Pancreas (tissue), 10 donors: Measurements from ENCODE around the gene PPP1R26. TPM values are rescaled to one million over a fixed set of nuclear protein-coding genes. Genes with fewer than 3 reads are reported as not detected.

Experiments used
- ATAC-seq, 4 donors: fragments of 200-7000 bp; cut with Tn5 transposase; one replicate each; pipeline versions ENCODE4 v1.8.0 to v1.9.1; 2020; ENCODE audit warnings: mild to moderate bottlenecking in 4 of 4, moderate library complexity in 4 of 4
- DNase-seq, 6 donors: peaks; one replicate each; pipeline ENCODE4 v3.0.0-alpha.2; 2020
- FAIRE-seq: peaks from 2 replicates; lab custom pipeline; 2012; peaks lifted over from hg19 to GRCh38; lab: Jason Lieb, UNC
- H3K27ac ChIP-seq, 4 donors: fragments of 200-600 bp; sonication (generic); 1 replicate in 3 of 4; 2 replicates in 1 of 4; pipeline versions ENCODE4 v1.5.0 to v1.8.0; 2020
- H3K27me3 ChIP-seq, 4 donors: fragments of 200-600 bp; one replicate each; pipeline ENCODE4 v1.8.0; 2021
- H3K36me3 ChIP-seq, 3 donors: fragments of 200-600 bp; sonication (generic) in 1 of 3; one replicate each; pipeline versions ENCODE4 v1.5.0 to v1.8.0; 2020 to 2021
- H3K4me1 ChIP-seq, 3 donors: fragments of 200-600 bp; one replicate each; pipeline ENCODE4 v1.8.0; 2021
- H3K4me3 ChIP-seq, 4 donors: fragments of 200-600 bp; sonication (generic) in 2 of 4; one replicate each; pipeline versions ENCODE4 v1.5.0 to v1.8.0; 2020 to 2021
- H3K9me3 ChIP-seq, 4 donors: fragments of 200-600 bp; one replicate each; pipeline ENCODE4 v1.8.0; 2021
- CTCF ChIP-seq, 4 donors: fragments of 200-600 bp; sonication (generic) in 3 of 4; IDR thresholded peaks; one replicate each; pipeline versions ENCODE4 v1.5.0 to v1.8.0; 2021; ENCODE audit warnings: antibody characterized with exemption in 4 of 4
- WGBS, 2 donors: extraction: QIAGEN DNeasy Blood & Tissue Kit; methylation state at CpG; one replicate each; pipeline ENCODE4 v1.1.7; 2013; 5-methylcytosine and 5-hydroxymethylcytosine counted together
- intact Hi-C, 3 donors: fragments of 100-400 bp; cut with DNase I; formaldehyde crosslinking; loops; one replicate each; pipeline versions ENCODE4 v1.11.1 to v1.14.2; 2022
- polyA plus RNA-seq, 2 donors: library from polyadenylated mRNA; stranded (reverse); fragments of 200-250 nt; gene quantifications; one replicate each; pipeline ENCODE4 v1.2.3, GENCODE V29; 2013
- total RNA-seq, 6 donors: library from RNA; stranded (reverse); fragmentation: NEBNext Ultra II Directional in 4 of 6; extraction: Animal tissue kit (Norgen Biotek cat#: 25700) in 4 of 6; gene quantifications; one replicate each; pipeline versions ENCODE4 v1.2.1 to v1.2.4, GENCODE V29; 2021 to 2023
- donor health status: healthy with polysubstance abuse.
- donor health status: DM: no; HTN: no; CAD: no; lungs with moderate emphysema.
- donor health status: DM: no; HTN: no; CAD: no.
- donor health status: control.
- donor health status: control.
- donor health status: Bipolar disorder and iron deficiency.
- donor health status: DM: yes; HTN: yes; CAD: no.
- donor health status: DM: no; HTN: no; CAD: no.
- donor health status: DM: no; HTN: no; CAD: no.
- donor health status: DM: yes; HTN: yes; CAD: no.

PPP1R26 gene
- total and polyA plus RNA-seq, 8 donors: 9.4 to 20.0 (median 12.4) TPM

- 91 to 97% methylated on average over 7 of the region's 7 CpGs for WGBS, 2 donors
- intact Hi-C loops: no loop called here
- FAIRE-seq: no peak
- no peaks in the 10 kb centered on the region for H3K36me3 ChIP-seq
- no peak for ATAC-seq
- no peak overlapping the region for H3K27ac ChIP-seq
- H3K4me3 ChIP-seq: no peak overlapping the region
- no peaks in the 10 kb centered on the region for H3K4me1 ChIP-seq
- DNase-seq: no peak
- no peaks in the 10 kb centered on the region for H3K27me3 ChIP-seq
- H3K9me3 ChIP-seq: no peaks in the 10 kb centered on the region
- TF ChIP-seq CTCF (IDR thresholded peaks at IDR 0.05): no peak
Measured at GRCh38 chr9:135464181-135464580, 15.4 kb upstream of the PPP1R26 start.

- Histone ChIP-seq H3K36me3 (no peaks in the 10 kb centered on the region), H3K27me3 (no peaks in the 10 kb centered on the region), H3K4me1 (no peaks in the 10 kb centered on the region), H3K4me3 (no peak overlapping the region), H3K27ac (no peak overlapping the region), H3K9me3 (no peaks in the 10 kb centered on the region)
- ATAC-seq: no peak
- no peak for TF ChIP-seq CTCF (IDR thresholded peaks at IDR 0.05)
- 62 to 66% methylated on average over 16 of the region's 16 CpGs for WGBS, 2 donors
- FAIRE-seq: no peak
- intact Hi-C loops: no loop called here
- peak in 1 of 6 donors; percentile 5 for DNase-seq
Measured at GRCh38 chr9:135468854-135469521, 10.6 kb upstream of the PPP1R26 start.

- WGBS, 2 donors: 73 to 75% methylated on average over 23 of the region's 23 CpGs
- ATAC-seq (no peak), DNase-seq (peak in 1 of 6 donors; percentile 26), FAIRE-seq (no peak)
- H3K36me3 ChIP-seq: no peaks in the 10 kb centered on the region
- no peaks in the 10 kb centered on the region for H3K4me1 ChIP-seq
- no peaks in the 10 kb centered on the region for H3K27me3 ChIP-seq
- H3K9me3 ChIP-seq: no peaks in the 10 kb centered on the region
- no peak overlapping the region for H3K27ac ChIP-seq
- TF ChIP-seq CTCF (IDR thresholded peaks at IDR 0.05): no peak
- intact Hi-C loops: no loop called here
- no peak overlapping the region for H3K4me3 ChIP-seq
Measured at GRCh38 chr9:135471791-135472640, 7.6 kb upstream of the PPP1R26 start.

DNA sequence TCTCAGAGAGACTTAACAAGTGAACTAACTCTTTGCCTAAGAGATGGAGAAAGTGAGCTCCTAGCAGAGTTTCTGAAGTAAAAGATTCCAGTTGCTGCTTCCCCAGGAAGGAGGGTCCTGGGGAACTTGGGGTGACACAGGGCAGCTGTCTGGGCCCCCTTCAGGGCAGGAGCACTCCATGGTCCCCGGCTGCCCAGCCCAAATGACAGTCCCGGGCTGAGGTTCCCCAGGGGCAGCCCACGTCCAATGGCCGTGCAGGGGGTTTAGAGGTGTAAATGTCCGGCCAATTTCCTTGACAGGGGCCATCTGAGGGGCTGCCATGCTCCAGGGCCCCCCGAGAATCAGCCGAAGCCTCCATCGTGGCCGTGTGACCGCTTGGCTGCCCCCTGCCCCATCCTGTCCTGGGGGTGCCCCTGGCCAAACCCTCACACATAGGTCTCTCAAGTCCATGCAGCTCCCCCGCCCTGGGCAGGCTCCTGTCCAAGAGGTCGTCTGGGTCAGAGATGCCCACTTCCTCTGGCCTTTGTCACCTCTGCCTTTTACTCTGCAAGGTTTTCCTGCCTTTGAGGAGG is 5.5 kb upstream of the PPP1R26 start:
- FAIRE-seq: no peak

More for the DNA sequence above, 5.5 kb upstream of the PPP1R26 start:
- H3K27ac ChIP-seq: no peak overlapping the region
- TF ChIP-seq CTCF (IDR thresholded peaks at IDR 0.05): no peak
- H3K9me3 ChIP-seq: no peaks in the 10 kb centered on the region
- peak in 1 of 6 donors; percentile 55 for DNase-seq
- intact Hi-C loops: no loop called here
- no peak for ATAC-seq
- 66 to 78% methylated on average over 12 of the region's 12 CpGs for WGBS, 2 donors
- no peaks in the 10 kb centered on the region for H3K36me3 ChIP-seq
- H3K27me3 ChIP-seq: no peaks in the 10 kb centered on the region
- H3K4me1 ChIP-seq: no peaks in the 10 kb centered on the region
- no peak overlapping the region for H3K4me3 ChIP-seq
